GM12865 (cell line): ENCODE measurements around the gene EPS8L2.
"Not testable (repeated sequence)": the region's sequence is repeated elsewhere in the genome, so short reads cannot be mapped to it uniquely, and the experiment has no call there.

Source experiments
- DNase-seq: peaks from one replicate; pipeline ENCODE4 v3.0.0; 2010; ENCODE audit warnings: low read depth
- H3K4me3 ChIP-seq: 2 replicates; pipeline ENCODE4 v1.5.1; 2011; ENCODE audit warnings: mild to moderate bottlenecking, low read depth, low read length, control low read depth
- TF ChIP-seq, protein P1 (sequence below): IDR thresholded peaks from 2 replicates; pipeline ENCODE4 v1.5.1; 2011; ENCODE audit warnings: low read length, control low read depth, low read depth, inconsistent platforms; ENCODE audit not compliant: insufficient read depth; ENCODE audit errors: missing control alignments

EPS8L2 gene

DNA sequence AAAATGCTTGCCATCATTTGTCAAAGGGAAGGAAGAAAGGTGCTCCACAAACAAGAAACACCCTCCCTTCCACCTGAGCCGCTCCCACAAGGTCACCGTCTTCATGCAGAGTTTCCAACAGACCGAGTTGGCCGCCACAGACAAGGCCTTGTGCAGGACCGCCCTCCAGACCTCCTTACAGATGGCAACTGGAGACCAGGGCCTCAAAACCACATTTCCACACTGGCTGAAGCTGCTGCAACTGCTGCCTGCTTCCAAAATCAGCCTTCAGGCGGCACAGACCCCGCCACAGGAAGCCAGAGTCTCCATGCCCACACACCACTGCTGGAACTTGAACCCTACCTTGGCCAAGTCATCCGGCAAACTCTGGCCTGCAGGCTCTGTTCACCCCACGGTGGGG is 17.4 kb upstream of the EPS8L2 start:
- TF ChIP-seq, protein P1, sequence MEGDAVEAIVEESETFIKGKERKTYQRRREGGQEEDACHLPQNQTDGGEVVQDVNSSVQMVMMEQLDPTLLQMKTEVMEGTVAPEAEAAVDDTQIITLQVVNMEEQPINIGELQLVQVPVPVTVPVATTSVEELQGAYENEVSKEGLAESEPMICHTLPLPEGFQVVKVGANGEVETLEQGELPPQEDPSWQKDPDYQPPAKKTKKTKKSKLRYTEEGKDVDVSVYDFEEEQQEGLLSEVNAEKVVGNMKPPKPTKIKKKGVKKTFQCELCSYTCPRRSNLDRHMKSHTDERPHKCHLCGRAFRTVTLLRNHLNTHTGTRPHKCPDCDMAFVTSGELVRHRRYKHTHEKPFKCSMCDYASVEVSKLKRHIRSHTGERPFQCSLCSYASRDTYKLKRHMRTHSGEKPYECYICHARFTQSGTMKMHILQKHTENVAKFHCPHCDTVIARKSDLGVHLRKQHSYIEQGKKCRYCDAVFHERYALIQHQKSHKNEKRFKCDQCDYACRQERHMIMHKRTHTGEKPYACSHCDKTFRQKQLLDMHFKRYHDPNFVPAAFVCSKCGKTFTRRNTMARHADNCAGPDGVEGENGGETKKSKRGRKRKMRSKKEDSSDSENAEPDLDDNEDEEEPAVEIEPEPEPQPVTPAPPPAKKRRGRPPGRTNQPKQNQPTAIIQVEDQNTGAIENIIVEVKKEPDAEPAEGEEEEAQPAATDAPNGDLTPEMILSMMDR = no peak
- no peak overlapping the region for H3K4me3 ChIP-seq
- DNase-seq = no peak

DNA sequence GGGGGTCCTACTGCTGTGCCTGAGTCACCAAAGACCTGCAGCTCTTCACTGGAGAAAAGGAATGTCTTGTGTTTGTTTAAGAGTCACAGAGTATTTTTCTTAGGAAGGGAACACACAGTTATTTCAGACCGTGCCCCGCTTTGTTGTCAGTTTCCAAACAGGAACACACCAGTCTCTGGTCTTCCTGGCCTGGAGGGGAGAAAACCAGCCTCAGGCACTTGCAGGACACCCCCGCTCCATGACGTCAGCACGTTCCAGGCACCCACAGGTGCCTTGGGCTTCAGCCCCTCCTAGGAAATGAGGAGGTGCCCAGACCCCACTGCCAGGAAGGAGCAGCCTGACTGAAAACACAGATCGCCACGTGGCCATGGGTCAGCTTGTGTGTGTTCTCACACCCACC is 16.4 kb upstream of the EPS8L2 start:
- TF ChIP-seq, protein P1 = no peak
- DNase-seq = no peak
- no peak overlapping the region for H3K4me3 ChIP-seq

DNA sequence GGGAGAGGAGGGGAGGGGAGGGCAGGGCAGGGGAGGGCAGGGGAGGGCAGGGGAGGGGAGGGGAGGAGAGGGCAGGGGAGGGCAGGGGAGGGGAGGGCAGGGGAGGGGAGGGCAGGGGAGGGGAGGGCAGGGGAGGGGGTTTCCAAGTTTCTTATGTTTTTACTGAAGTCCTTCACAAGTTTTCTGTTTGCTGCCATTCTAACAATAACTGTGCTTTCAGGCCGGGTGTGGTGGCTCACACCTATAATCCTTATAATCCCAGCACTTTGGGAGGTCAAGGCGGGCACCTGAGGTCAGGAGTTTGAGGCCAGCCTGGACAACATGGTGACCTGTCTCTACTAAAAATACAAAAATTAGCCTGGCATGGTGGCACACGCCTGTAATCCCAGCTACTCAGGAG is 15.8 kb upstream of the EPS8L2 start:
- H3K4me3 ChIP-seq, DNase-seq: not testable (repeated sequence)

DNA sequence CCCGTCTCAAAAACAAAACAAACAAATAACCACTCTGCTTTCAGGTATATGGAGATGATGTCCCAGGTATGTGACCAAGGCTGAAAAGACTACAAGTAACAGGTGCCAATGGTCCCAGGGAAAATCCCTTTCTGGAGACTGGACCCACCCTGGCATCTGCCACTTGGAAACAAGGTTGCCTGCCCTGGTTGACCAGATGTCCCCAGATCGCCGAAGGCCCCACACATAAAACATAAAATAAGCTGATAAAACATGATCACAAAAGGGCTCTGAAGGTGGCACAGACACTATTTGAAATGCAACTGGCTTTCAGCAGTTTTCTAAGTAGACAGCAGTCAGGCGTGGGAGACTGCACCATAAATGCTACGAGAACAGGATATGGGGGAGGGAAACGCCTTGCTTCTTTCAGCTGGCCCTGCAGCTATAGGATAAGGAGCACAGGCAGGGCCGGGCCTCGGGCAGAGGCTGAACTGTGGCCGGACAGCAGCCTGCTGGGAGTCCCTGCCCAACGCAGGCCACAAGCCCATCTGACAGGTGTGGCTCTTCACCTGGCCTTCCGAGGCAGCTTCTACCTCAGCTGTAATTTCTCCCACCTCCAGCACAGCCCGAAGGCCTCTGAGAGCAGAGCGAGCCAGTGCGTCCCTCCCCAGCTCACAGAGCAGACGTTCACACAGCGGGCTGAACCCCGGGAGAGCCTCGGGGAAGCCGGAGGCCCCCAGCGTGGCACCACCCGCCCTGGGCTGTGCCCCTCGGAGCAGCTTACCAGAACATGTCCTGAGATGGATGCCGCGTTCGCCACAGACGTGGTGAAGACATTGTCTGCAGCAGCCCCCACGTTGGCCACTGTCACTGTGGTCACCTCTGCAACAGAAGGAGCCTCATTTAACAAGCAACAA is 15.0 kb upstream of the EPS8L2 start:
- no peak for DNase-seq
- TF ChIP-seq, protein P1 = no peak
- H3K4me3 ChIP-seq = no peak overlapping the region

DNA sequence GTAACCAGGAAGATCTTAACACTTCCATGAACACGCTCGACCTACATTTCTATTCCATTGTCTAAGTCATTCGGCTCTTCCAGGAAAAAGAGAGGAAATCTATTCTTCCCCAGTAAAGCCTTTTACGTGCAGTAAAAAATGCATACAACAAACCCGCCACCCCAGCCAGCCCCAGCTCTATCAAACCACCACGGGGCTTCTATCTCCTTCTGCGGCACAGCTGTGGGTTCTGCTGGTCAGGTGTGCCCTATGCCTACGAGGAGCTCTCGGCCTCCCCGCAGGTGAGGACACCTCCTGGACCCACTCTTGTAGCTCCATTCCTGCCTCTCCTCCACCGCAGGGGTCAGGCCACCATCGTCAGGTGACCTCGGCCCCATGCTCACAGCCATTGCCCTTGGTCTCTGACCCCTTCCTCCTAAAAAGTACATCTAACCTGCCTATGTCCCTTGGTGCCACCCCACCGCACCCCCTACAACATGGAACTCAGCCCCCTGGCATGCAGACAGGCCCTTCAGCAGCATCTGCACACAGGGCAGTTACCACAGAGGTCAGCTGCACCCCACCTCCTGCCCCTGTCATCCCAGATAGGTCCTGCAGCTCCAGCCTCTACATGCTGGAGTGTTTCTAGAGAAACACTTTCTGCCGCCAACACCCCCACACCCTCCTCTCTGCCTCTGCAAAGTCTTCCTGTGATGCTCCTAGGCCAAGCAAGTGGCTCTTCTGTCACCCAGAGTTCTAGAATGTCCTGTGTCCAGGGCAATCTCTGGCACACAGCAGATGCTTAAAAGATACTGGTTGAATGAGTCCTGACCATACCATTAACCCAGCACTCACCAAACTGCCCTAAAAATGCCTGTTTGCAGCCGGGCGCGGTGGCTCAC is 14.1 kb upstream of the EPS8L2 start:
- no peak overlapping the region for H3K4me3 ChIP-seq
- no peak for DNase-seq
- TF ChIP-seq, protein P1 = no peak

DNA sequence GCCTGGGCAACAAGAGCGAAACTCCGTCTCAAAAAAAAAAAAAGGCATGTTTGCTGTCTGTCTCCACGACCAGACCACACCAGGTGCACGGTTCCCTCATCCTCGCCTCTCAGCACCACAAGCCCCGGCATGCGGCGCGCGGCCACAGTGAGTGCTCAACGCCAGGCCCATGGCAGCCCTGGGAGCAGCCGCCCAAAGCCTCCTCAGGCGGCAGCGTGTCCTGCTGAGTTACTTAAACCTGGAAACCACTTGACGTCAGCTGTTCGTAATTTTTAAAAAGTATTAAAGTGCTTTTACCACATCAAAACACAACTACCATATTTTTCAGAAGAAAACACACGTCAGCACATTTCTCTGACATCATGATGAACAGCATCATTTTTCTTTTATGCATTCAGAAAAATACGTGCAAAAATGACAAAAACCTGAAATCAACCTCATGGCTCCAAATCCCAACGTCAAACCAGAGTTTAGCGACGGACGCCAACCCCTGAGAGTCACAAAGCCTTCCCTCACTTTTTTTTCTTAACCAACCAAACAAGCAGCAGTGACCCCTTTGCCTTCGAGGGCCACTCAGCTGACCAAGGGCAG is 13.1 kb upstream of the EPS8L2 start:
- DNase-seq = peak; percentile 52
- H3K4me3 ChIP-seq = peak overlapping the region; percentile 51
- TF ChIP-seq, protein P1 = no peak

DNA sequence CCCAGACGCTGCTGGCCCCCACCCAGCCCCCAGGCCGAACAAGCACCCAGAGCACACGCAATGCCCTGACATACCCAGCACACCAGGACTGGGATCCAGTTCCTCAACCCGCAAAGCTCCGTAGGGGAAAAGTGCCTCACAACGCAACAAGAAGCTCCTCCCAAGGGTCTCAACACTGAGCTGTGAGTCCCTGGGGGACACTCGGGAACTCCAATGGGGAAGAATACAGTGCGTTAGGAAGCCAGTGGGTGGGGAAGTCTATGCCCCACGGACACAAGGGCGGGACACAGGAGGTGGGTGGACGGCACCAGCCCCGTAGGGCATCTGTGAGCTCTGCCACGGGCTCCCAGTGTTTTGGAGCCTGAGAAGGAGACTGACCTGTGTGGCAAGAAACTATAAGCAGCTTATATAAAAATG is 12.6 kb upstream of the EPS8L2 start:
- H3K4me3 ChIP-seq = peak overlapping the region; percentile 51
- no peak for DNase-seq

More for the DNA sequence above, 12.6 kb upstream of the EPS8L2 start:
- TF ChIP-seq, protein P1 = no peak
